HepG2 (cell line): ENCODE measurements around the gene KAZN. TPM values are rescaled to one million over a fixed set of nuclear protein-coding genes. Genes with fewer than 3 reads are reported as not detected.

Source experiments
- ATAC-seq: fragments of 200-7000 bp; cut with Tn5 transposase; 3 replicates; pipeline ENCODE4 v1.9.1; 2020; ENCODE audit warnings: mild to moderate bottlenecking, moderate library complexity
- BruUV-seq: library from RNA; stranded (reverse); fragments of 400-500 nt; replicated peaks from 2 replicates; lab custom pipeline; 2021; lab: Mats Ljungman, UMichigan
- CTCF ChIA-PET: fragments of 300-600 bp; formaldehyde crosslinking; extraction: SDS; loops from one replicate; lab custom pipeline; 2021; ENCODE audit warnings: low total read pairs, inconsistent platforms, low intra/inter-chr PET ratio; lab: Yijun Ruan, JAX
- POLR2A ChIA-PET: fragments of 350-600 bp; sonication (Branson Sonifier 250); formaldehyde crosslinking; loops from one replicate; lab custom pipeline; 2020; ENCODE audit warnings: antibody characterized with exemption, inconsistent platforms; lab: Yijun Ruan, JAX
- DNase-seq: peaks from one replicate; pipeline ENCODE4 v3.0.0-alpha.2; 2015; ENCODE audit warnings: low spot score
- FAIRE-seq: peaks from 3 replicates; lab custom pipeline; 2011; peaks lifted over from hg19 to GRCh38; lab: Jason Lieb, UNC
- H2AFZ ChIP-seq: one replicate; pipeline ENCODE4 v1.6.1; 2011; ENCODE audit warnings: low read length, inconsistent platforms
- H3K27ac ChIP-seq: fragments of 300-600 bp; 3 replicates; pipeline ENCODE4 v1.8.0; 2011; ENCODE audit warnings: mixed run types, mild to moderate bottlenecking, mixed read lengths, low read length, inconsistent platforms; ENCODE audit not compliant: insufficient read depth; ENCODE audit errors: extremely low read length
- H3K27me3 ChIP-seq, 2 experiments: fragments of 200-600 bp in 1 of 2; 2 replicates in 1 of 2; 3 replicates in 1 of 2; pipeline versions ENCODE4 v1.6.0 to v1.8.0; 2011; ENCODE audit warnings: low read length in 2 of 2, mild to moderate bottlenecking in 2 of 2, moderate library complexity in 2 of 2, inconsistent platforms in 1 of 2; ENCODE audit not compliant: insufficient read depth in 2 of 2, control insufficient read depth in 1 of 2
- H3K36me3 ChIP-seq, 2 experiments: fragments of 200-600 bp in 1 of 2; replicated peaks in 1 of 2; 2 replicates in 1 of 2; 3 replicates in 1 of 2; pipeline versions ENCODE4 v1.5.1 to v1.8.0; 2011; ENCODE audit warnings: low read length in 2 of 2, inconsistent platforms in 1 of 2; ENCODE audit not compliant: insufficient read depth in 2 of 2, control insufficient read depth in 1 of 2
- H3K4me1 ChIP-seq: 2 replicates; pipeline ENCODE4 v1.5.1; 2012; ENCODE audit warnings: low read length, inconsistent platforms; ENCODE audit not compliant: insufficient read depth
- H3K4me2 ChIP-seq: 2 replicates; pipeline ENCODE4 v1.6.0; 2011; ENCODE audit warnings: low read depth, low read length, inconsistent platforms
- H3K4me3 ChIP-seq, 3 experiments: fragments of 200-600 bp in 1 of 3; sonication (generic), shearing (Covaris generic) in 1 of 3; replicated peaks in 1 of 3; 2 replicates each; pipeline ENCODE4 v1.5.1; 2011 to 2016; ENCODE audit warnings: low read length in 3 of 3, inconsistent platforms in 2 of 3, low read depth in 2 of 3, mild to moderate bottlenecking in 2 of 3, control low read depth in 1 of 3, mixed read lengths in 1 of 3; ENCODE audit not compliant: insufficient read depth in 1 of 3
- H3K79me2 ChIP-seq: one replicate; pipeline ENCODE4 v1.6.1; 2011; ENCODE audit warnings: low read length, inconsistent platforms; ENCODE audit not compliant: insufficient read depth
- H3K9ac ChIP-seq: 2 replicates; pipeline ENCODE4 v1.6.0; 2011; ENCODE audit warnings: mild to moderate bottlenecking, low read depth, low read length, inconsistent platforms; ENCODE audit not compliant: insufficient read depth
- H3K9me3 ChIP-seq: 2 replicates; pipeline ENCODE4 v1.5.1; 2012; ENCODE audit warnings: mild to moderate bottlenecking, low read length
- H4K20me1 ChIP-seq: 2 replicates; pipeline ENCODE4 v1.6.0; 2011; ENCODE audit warnings: inconsistent platforms, mild to moderate bottlenecking, low read length, moderate library complexity; ENCODE audit not compliant: insufficient read depth
- BATF2 ChIP-seq: sonication (generic); formaldehyde crosslinking; IDR thresholded peaks from 2 replicates; pipeline ENCODE4 v1.8.0; 2022; ENCODE audit warnings: mild to moderate bottlenecking, missing genetic modification reagents, moderate library complexity
- CENPBD1 ChIP-seq: sonication (generic); formaldehyde crosslinking; IDR thresholded peaks from 2 replicates; pipeline ENCODE4 v1.8.0; 2022; ENCODE audit warnings: missing genetic modification reagents, low read depth, mild to moderate bottlenecking, borderline replicate concordance
- DNMT1 ChIP-seq: sonication (generic); formaldehyde crosslinking; IDR thresholded peaks from 2 replicates; pipeline ENCODE4 v1.5.1; 2020; ENCODE audit warnings: mild to moderate bottlenecking, missing genetic modification reagents
- EZH2 ChIP-seq: conservative IDR thresholded peaks from 2 replicates; pipeline ENCODE4 v1.6.1; 2012; ENCODE audit warnings: mild to moderate bottlenecking, low read depth, low read length, moderate library complexity
- GABPA ChIP-seq, 2 experiments: IDR thresholded peaks; 2 replicates each; pipeline ENCODE4 v1.6.1; 2011 to 2016; ENCODE audit warnings: low read depth in 2 of 2, low read length in 1 of 2, missing biosample characterization in 1 of 2, missing genetic modification characterization in 1 of 2
- KAT8 ChIP-seq: IDR thresholded peaks from 2 replicates; pipeline ENCODE4 v1.6.1; 2016; ENCODE audit warnings: missing genetic modification reagents, missing compliant biosample characterization
- TFE3 ChIP-seq: IDR thresholded peaks from 2 replicates; pipeline ENCODE4 v1.6.1; 2016
- ZBTB1 ChIP-seq: sonication (generic); formaldehyde crosslinking; IDR thresholded peaks from 2 replicates; pipeline ENCODE4 v1.4.0; 2020; ENCODE audit warnings: missing genetic modification reagents, borderline replicate concordance
- ZNF329 ChIP-seq: sonication (generic); formaldehyde crosslinking; IDR thresholded peaks from 2 replicates; pipeline ENCODE4 v1.9.0; 2021; ENCODE audit warnings: low read depth, mild to moderate bottlenecking, missing genetic modification reagents
- ZNF382 ChIP-seq: sonication (generic); formaldehyde crosslinking; IDR thresholded peaks from 2 replicates; pipeline ENCODE4 v1.5.0; 2020; ENCODE audit warnings: missing genetic modification reagents, mild to moderate bottlenecking, borderline replicate concordance
- ZNF614 ChIP-seq: IDR thresholded peaks from 2 replicates; pipeline ENCODE4 v1.6.1; 2018; ENCODE audit warnings: missing biosample characterization, missing genetic modification reagents, inconsistent platforms, borderline replicate concordance
- ZSCAN9 ChIP-seq: IDR thresholded peaks from 2 replicates; pipeline ENCODE4 v1.6.1; 2016; ENCODE audit warnings: borderline replicate concordance
- WGBS: methylation state at CpG from one replicate; pipeline ENCODE4 v1.1.6; 2017; ENCODE audit warnings: low lambda C conversion rate; 5-methylcytosine and 5-hydroxymethylcytosine counted together
- in situ Hi-C: cut with HindIII; loops from 2 replicates; pipeline ENCODE4 v1.10.0; 2017; ENCODE audit warnings: low pct_unique_long_range_greater_than_20kb; ENCODE audit not compliant: extremely low pct_ligation_motif_present
- intact Hi-C: fragments of 100-400 bp; cut with micrococcal nuclease; formaldehyde crosslinking; loops from one replicate; pipeline ENCODE4 v1.10.0; 2022; ENCODE audit not compliant: unreplicated experiment
- polyA plus RNA-seq, 8 experiments: library from polyadenylated mRNA; depleted of rRNA in 3 of 8; stranded (reverse) in 7 of 8; unstranded in 1 of 8; fragments of >200 nt; fragmentation: Illumina TruSeq in 4 of 8; extraction: Trizol in 4 of 8; gene quantifications; 2 replicates each; pipeline versions ENCODE4 v1.2.1 to v1.2.3, GENCODE V29; 2011 to 2016; ENCODE audit warnings: low read depth in 4 of 8, missing spikeins in 1 of 8, mixed read lengths in 1 of 8; ENCODE audit not compliant: insufficient read depth in 1 of 8
- total RNA-seq, 5 experiments: library from RNA; depleted of rRNA; stranded (reverse); fragments of >200 nt; fragmentation: Illumina TruSeq; extraction: Trizol; gene quantifications; 2 replicates each; pipeline ENCODE4 v1.2.3, GENCODE V29; 2016; ENCODE audit warnings: low read depth in 1 of 5
- TF ChIP-seq, protein P1 (sequence below), 2 experiments: fragments of 450-650 bp in 1 of 2; sonication (generic) in 1 of 2; formaldehyde crosslinking; IDR thresholded peaks; 2 replicates each; pipeline versions ENCODE4 v1.5.0 to v1.8.0; 2020 to 2022; ENCODE audit warnings: mild to moderate bottlenecking in 1 of 2, missing genetic modification reagents in 1 of 2
- TF ChIP-seq, protein P2 (sequence below): sonication (generic); formaldehyde crosslinking; IDR thresholded peaks from 2 replicates; pipeline ENCODE4 v1.5.1; 2020; ENCODE audit warnings: missing genetic modification reagents, mild to moderate bottlenecking, borderline replicate concordance

Gene KAZN
- total and polyA plus RNA-seq, 2 of the 13 experiments (the other 11 are each of a cell fraction or from before 2014, with no cell fraction given) = 10.4 to 13.5 TPM

- ATAC-seq = no peak
- intact Hi-C loops = no loop called here
- Histone ChIP-seq H3K79me2 (no peaks in the 10 kb centered on the region), H3K27me3 (peaks cover 2 to 53% of the 10 kb centered on the region in 2 experiments), H4K20me1 (no peaks in the 10 kb centered on the region), H3K9me3 (no peaks in the 10 kb centered on the region; the same call in 1 of the 2 replicates), H3K4me3 (no peak overlapping the region), H3K27ac (no peak overlapping the region), H3K9ac (no peak overlapping the region), H3K36me3 (no peaks in the 10 kb centered on the region), H3K4me2 (no peak overlapping the region), H2AFZ (no peak overlapping the region), H3K4me1 (no peaks in the 10 kb centered on the region)
- no TSS peak for BruUV-seq
- no peak for FAIRE-seq
- CTCF ChIA-PET = no interaction called here
- POLR2A ChIA-PET = no interaction called here
- DNase-seq = no peak
- in situ Hi-C loops = no loop called here
- WGBS = 32% methylated on average over 17 of the region's 17 CpGs
- TF ChIP-seq TFE3 (CRISPR knock-in tag) (no peak), ZSCAN9 (CRISPR knock-in tag) (no peak), KAT8 (CRISPR knock-in tag) (no peak), CENPBD1 (CRISPR knock-in tag) (no peak), GABPA (IDR thresholded peaks at IDR 0.05; ENCODE audit: low read depth, low read length) (no peak), GABPA (CRISPR knock-in tag; IDR thresholded peaks at IDR 0.05; ENCODE audit: low read depth) (no peak), ZNF614 (CRISPR knock-in tag) (no peak), ZNF382 (no peak), DNMT1 (CRISPR knock-in tag) (no peak), BATF2 (CRISPR knock-in tag) (no peak), EZH2 (no peak), ZBTB1 (CRISPR knock-in tag) (no peak), ZNF329 (CRISPR knock-in tag) (no peak)
- TF ChIP-seq, protein P1, sequence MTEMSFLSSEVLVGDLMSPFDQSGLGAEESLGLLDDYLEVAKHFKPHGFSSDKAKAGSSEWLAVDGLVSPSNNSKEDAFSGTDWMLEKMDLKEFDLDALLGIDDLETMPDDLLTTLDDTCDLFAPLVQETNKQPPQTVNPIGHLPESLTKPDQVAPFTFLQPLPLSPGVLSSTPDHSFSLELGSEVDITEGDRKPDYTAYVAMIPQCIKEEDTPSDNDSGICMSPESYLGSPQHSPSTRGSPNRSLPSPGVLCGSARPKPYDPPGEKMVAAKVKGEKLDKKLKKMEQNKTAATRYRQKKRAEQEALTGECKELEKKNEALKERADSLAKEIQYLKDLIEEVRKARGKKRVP (CRISPR knock-in tag; IDR thresholded peaks at IDR 0.05) = no peak
- TF ChIP-seq, protein P2, sequence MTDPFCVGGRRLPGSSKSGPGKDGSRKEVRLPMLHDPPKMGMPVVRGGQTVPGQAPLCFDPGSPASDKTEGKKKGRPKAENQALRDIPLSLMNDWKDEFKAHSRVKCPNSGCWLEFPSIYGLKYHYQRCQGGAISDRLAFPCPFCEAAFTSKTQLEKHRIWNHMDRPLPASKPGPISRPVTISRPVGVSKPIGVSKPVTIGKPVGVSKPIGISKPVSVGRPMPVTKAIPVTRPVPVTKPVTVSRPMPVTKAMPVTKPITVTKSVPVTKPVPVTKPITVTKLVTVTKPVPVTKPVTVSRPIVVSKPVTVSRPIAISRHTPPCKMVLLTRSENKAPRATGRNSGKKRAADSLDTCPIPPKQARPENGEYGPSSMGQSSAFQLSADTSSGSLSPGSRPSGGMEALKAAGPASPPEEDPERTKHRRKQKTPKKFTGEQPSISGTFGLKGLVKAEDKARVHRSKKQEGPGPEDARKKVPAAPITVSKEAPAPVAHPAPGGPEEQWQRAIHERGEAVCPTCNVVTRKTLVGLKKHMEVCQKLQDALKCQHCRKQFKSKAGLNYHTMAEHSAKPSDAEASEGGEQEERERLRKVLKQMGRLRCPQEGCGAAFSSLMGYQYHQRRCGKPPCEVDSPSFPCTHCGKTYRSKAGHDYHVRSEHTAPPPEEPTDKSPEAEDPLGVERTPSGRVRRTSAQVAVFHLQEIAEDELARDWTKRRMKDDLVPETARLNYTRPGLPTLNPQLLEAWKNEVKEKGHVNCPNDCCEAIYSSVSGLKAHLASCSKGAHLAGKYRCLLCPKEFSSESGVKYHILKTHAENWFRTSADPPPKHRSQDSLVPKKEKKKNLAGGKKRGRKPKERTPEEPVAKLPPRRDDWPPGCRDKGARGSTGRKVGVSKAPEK (CRISPR knock-in tag) = no peak
Observed at GRCh38 chr1:14848625-14849024, 250.1 kb downstream of the KAZN start.
